ENCODE results near the gene PRUNE2.
"Not testable (repeated sequence)": the region's sequence is repeated elsewhere in the genome, so short reads cannot be mapped to it uniquely, and the experiment has no call there.

PRUNE2 gene

GRCh38 chr9:76905791-76906646, at the start of gene PRUNE2:
TSS of gene PRUNE2 (minus strand) at chr9:76906114. CDS start at chr9:76905963, 151 bp downstream.
- peak; percentile 97 for FAIRE-seq
- peak; percentile 75 for DNase-seq (ENCODE audit: insufficient read length, low spot score)

GRCh38 chr9:76955406-76955805, 49.5 kb upstream of the PRUNE2 start:
- not testable (repeated sequence) for FAIRE-seq; DNase-seq (ENCODE audit: insufficient read length, low spot score)

GRCh38 chr9:76949865-76950264, 44.0 kb upstream of the PRUNE2 start:
- DNase-seq (ENCODE audit: insufficient read length, low spot score) (no peak), FAIRE-seq (no peak)

GRCh38 chr9:76944011-76944410, 38.1 kb upstream of the PRUNE2 start:
- DNase-seq (ENCODE audit: insufficient read length, low spot score): no peak
- no peak for FAIRE-seq

GRCh38 chr9:76943054-76943453, 37.1 kb upstream of the PRUNE2 start:
- no peak for DNase-seq (ENCODE audit: insufficient read length, low spot score)

GRCh38 chr9:76932757-76933156, 26.8 kb upstream of the PRUNE2 start:
- no peak for DNase-seq (ENCODE audit: insufficient read length, low spot score)
- no peak for FAIRE-seq

More at GRCh38 chr9:76943054-76943453, 37.1 kb upstream of the PRUNE2 start:
- FAIRE-seq: no peak

- DNase-seq (ENCODE audit: insufficient read length, low spot score) (no peak), FAIRE-seq (no peak)
Observed at GRCh38 chr9:76932265-76932664, 26.4 kb upstream of the PRUNE2 start.

- FAIRE-seq: no peak
- DNase-seq (ENCODE audit: insufficient read length, low spot score): no peak
Observed at GRCh38 chr9:76927540-76928240, 21.8 kb upstream of the PRUNE2 start.

GRCh38 chr9:76926846-76927245, 20.9 kb upstream of the PRUNE2 start:
- FAIRE-seq (peak; percentile 9), DNase-seq (ENCODE audit: insufficient read length, low spot score) (no peak)

- DNase-seq (ENCODE audit: insufficient read length, low spot score): peak; percentile 39
- FAIRE-seq: no peak
Observed at GRCh38 chr9:76926324-76926741, 20.4 kb upstream of the PRUNE2 start.

GRCh38 chr9:76921165-76921564, 15.3 kb upstream of the PRUNE2 start:
- DNase-seq (ENCODE audit: insufficient read length, low spot score) (no peak), FAIRE-seq (no peak)

- no peak for DNase-seq (ENCODE audit: insufficient read length, low spot score)
- FAIRE-seq: no peak
Observed at GRCh38 chr9:76917299-76917698, 11.4 kb upstream of the PRUNE2 start.

- FAIRE-seq (no peak), DNase-seq (ENCODE audit: insufficient read length, low spot score) (no peak)
Observed at GRCh38 chr9:76916231-76916630, 10.3 kb upstream of the PRUNE2 start.

GRCh38 chr9:76913467-76913866, 7.6 kb upstream of the PRUNE2 start:
- no peak for DNase-seq (ENCODE audit: insufficient read length, low spot score)
- FAIRE-seq: no peak

- DNase-seq (ENCODE audit: insufficient read length, low spot score) (peak; percentile 69), FAIRE-seq (peak; percentile 13)
Observed at GRCh38 chr9:76912636-76913275, 6.8 kb upstream of the PRUNE2 start.

GRCh38 chr9:76911971-76912370, 6.1 kb upstream of the PRUNE2 start:
- no peak for FAIRE-seq
- DNase-seq (ENCODE audit: insufficient read length, low spot score): no peak

- DNase-seq (ENCODE audit: insufficient read length, low spot score): no peak
- no peak for FAIRE-seq
Observed at GRCh38 chr9:76910861-76911260, 4.9 kb upstream of the PRUNE2 start.

GRCh38 chr9:76906647-76906975, 697 bp upstream of the PRUNE2 start:
- FAIRE-seq (no peak), DNase-seq (ENCODE audit: insufficient read length, low spot score) (no peak)

- DNase-seq (ENCODE audit: insufficient read length, low spot score) (no peak), FAIRE-seq (no peak)
Observed at GRCh38 chr9:76904661-76905457, 1.1 kb downstream of the PRUNE2 start.

- DNase-seq (ENCODE audit: insufficient read length, low spot score) (no peak), FAIRE-seq (no peak)
Observed at GRCh38 chr9:76902395-76902794, 3.5 kb downstream of the PRUNE2 start.

GRCh38 chr9:76901801-76902200, 4.1 kb downstream of the PRUNE2 start:
- DNase-seq (ENCODE audit: insufficient read length, low spot score) (no peak), FAIRE-seq (peak; percentile 4)
